K562 (cell line): ENCODE results near the gene TEX35.

Source experiments
- CBFB ChIP-seq: sonication (generic); formaldehyde crosslinking; IDR thresholded peaks from 2 replicates; pipeline ENCODE4 v1.4.0; 2020; ENCODE audit warnings: mild to moderate bottlenecking, missing genetic modification reagents
- ID3 ChIP-seq, 2 experiments: fragments of 250-450 bp in 1 of 2; fragments of 450-650 bp in 1 of 2; sonication (Bioruptor Pico) in 1 of 2; IDR thresholded peaks; 2 replicates each; pipeline versions ENCODE4 v1.6.1 to v1.8.0; 2016 to 2021; ENCODE audit warnings: mild to moderate bottlenecking in 2 of 2, moderate library complexity in 2 of 2, missing compliant biosample characterization in 1 of 2, missing genetic modification characterization in 1 of 2
- JUN ChIP-seq, 2 experiments: sonication (generic) in 1 of 2; formaldehyde crosslinking in 1 of 2; IDR thresholded peaks; 2 replicates each; pipeline versions ENCODE4 v1.6.1 to v1.8.0; 2012 to 2022; ENCODE audit warnings: borderline replicate concordance in 2 of 2, mild to moderate bottlenecking in 2 of 2, improper control_type of control experiment in 1 of 2, low read depth in 1 of 2, low read length in 1 of 2, missing genetic modification reagents in 1 of 2
- L3MBTL2 ChIP-seq: fragments of 450-650 bp; IDR thresholded peaks from 2 replicates; pipeline ENCODE4 v1.6.1; 2016; ENCODE audit warnings: mild to moderate bottlenecking, moderate library complexity
- POLR2AphosphoS5 ChIP-seq: IDR thresholded peaks from 2 replicates; pipeline ENCODE4 v1.6.1; 2011; ENCODE audit warnings: mild to moderate bottlenecking, low read depth, low read length, moderate library complexity; ENCODE audit not compliant: control insufficient read depth, insufficient read depth
- RAD21 ChIP-seq, 2 experiments: fragments of 250-450 bp in 1 of 2; fragments of 450-650 bp in 1 of 2; sonication (Bioruptor Pico) in 1 of 2; formaldehyde crosslinking in 1 of 2; IDR thresholded peaks in 1 of 2; conservative IDR thresholded peaks in 1 of 2; 2 replicates each; pipeline versions ENCODE4 v1.4.0 to v1.8.0; 2020 to 2022; ENCODE audit warnings: mild to moderate bottlenecking in 2 of 2, moderate library complexity in 1 of 2
- RFX5 ChIP-seq: IDR thresholded peaks from 2 replicates; pipeline ENCODE4 v1.6.1; 2011; ENCODE audit warnings: low read depth, mild to moderate bottlenecking, improper control_type of control experiment, low read length
- ZC3H4 ChIP-seq: sonication (generic); formaldehyde crosslinking; IDR thresholded peaks from 2 replicates; pipeline ENCODE4 v1.9.0; 2021; ENCODE audit warnings: missing genetic modification reagents, borderline replicate concordance
- ZNF239 ChIP-seq: fragments of 250-450 bp; sonication (Bioruptor Pico); IDR thresholded peaks from 2 replicates; pipeline ENCODE4 v1.4.0; 2020; ENCODE audit warnings: mild to moderate bottlenecking
- ZNF589 ChIP-seq: fragments of 200-800 bp; sonication (Bioruptor generic); IDR thresholded peaks from 2 replicates; pipeline ENCODE4 v1.6.1; 2016; ENCODE audit warnings: low read depth, missing genetic modification characterization, missing compliant biosample characterization
- ZNF639 ChIP-seq, 2 experiments: fragments of 200-800 bp in 1 of 2; sonication (Bioruptor generic) in 1 of 2; sonication (generic) in 1 of 2; formaldehyde crosslinking in 1 of 2; IDR thresholded peaks in 1 of 2; conservative IDR thresholded peaks in 1 of 2; 2 replicates each; pipeline versions ENCODE4 v1.5.0 to v1.6.1; 2016 to 2020; ENCODE audit warnings: missing compliant biosample characterization in 1 of 2, missing genetic modification characterization in 1 of 2, missing genetic modification reagents in 1 of 2
- TF ChIP-seq, protein P1 (sequence below), 3 experiments: IDR thresholded peaks in 2 of 3; conservative IDR thresholded peaks in 1 of 3; 2 replicates each; pipeline ENCODE4 v1.5.1; 2011 to 2012; ENCODE audit warnings: low read length in 3 of 3, mild to moderate bottlenecking in 3 of 3, control low read depth in 2 of 3, improper control_type of control experiment in 1 of 3, inconsistent platforms in 1 of 3, low read depth in 1 of 3, mixed read lengths in 1 of 3, moderate library complexity in 1 of 3; ENCODE audit not compliant: insufficient read depth in 2 of 3
- TF ChIP-seq, protein P2 (sequence below): IDR thresholded peaks from 2 replicates; pipeline ENCODE4 v1.6.1; 2012; ENCODE audit warnings: low read depth, low read length, improper control_type of control experiment, borderline replicate concordance
- TF ChIP-seq, protein P3 (sequence below): sonication (generic); formaldehyde crosslinking; IDR thresholded peaks from 2 replicates; pipeline ENCODE4 v1.8.1; 2023; ENCODE audit warnings: missing genetic modification reagents, mild to moderate bottlenecking, borderline replicate concordance

DNA sequence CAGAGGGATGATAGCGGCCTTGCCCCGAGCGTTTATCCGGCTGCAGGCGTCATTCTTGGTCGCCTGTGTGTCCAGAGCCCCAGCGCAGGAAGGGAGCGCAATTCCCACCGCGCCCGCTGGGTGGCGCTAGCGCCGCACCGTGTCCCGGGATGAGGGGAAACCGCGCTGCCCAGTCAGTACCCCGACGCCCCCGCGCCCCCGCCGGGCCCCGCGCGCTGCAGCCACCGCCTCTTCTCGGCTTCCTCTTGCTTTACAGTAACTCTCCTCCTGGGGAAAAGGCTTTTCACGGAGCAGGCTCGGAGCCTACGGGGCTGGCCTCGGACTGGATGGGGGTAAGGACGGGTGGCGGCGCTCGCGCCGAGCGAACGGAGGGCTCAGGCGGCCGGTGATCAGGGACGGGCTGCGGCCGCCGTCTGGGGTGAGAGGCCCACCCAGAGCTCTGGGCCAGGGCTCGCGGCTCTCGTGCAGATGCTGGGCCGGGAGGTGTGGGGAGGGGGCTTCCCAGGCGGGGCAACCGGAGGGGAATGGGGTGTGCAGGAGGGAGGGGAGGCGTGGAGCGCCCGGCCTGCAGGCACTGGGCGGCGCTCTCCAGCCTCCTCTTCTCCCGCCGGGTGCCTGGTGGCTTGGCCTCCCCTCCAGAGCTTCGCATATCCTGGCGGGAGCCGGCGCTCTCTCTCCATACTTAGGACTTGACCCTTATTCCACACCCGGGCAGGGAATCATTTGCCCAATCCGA is 29.8 kb downstream of the TEX35 start:
- TF ChIP-seq RAD21 (CRISPR knock-in tag; conservative IDR thresholded peaks at IDR 0.05 in 1 of 2, IDR thresholded peaks at IDR 0.05 in 1 of 2) (peak; percentile 83 to 86), ZNF239 (CRISPR knock-in tag) (no peak), ZC3H4 (CRISPR knock-in tag) (no peak), POLR2AphosphoS5 (no peak), ID3 (CRISPR knock-in tag; IDR thresholded peaks at IDR 0.05) (no peak), ID3 (tag; IDR thresholded peaks at IDR 0.05) (no peak), ZNF589 (CRISPR knock-in tag) (no peak), CBFB (CRISPR knock-in tag) (no peak), JUN (IDR thresholded peaks at IDR 0.05; ENCODE audit: borderline replicate concordance, low read depth, low read length) (0 out of 2 replicates have a peak, but pooled peaks have one; percentile 7), JUN (CRISPR knock-in tag; IDR thresholded peaks at IDR 0.05; ENCODE audit: borderline replicate concordance) (no peak), RFX5 (no peak), ZNF639 (CRISPR knock-in tag; conservative IDR thresholded peaks at IDR 0.05 in 1 of 2, IDR thresholded peaks at IDR 0.05 in 1 of 2) (no peak), L3MBTL2 (peak; percentile 56)
- TF ChIP-seq, protein P1, sequence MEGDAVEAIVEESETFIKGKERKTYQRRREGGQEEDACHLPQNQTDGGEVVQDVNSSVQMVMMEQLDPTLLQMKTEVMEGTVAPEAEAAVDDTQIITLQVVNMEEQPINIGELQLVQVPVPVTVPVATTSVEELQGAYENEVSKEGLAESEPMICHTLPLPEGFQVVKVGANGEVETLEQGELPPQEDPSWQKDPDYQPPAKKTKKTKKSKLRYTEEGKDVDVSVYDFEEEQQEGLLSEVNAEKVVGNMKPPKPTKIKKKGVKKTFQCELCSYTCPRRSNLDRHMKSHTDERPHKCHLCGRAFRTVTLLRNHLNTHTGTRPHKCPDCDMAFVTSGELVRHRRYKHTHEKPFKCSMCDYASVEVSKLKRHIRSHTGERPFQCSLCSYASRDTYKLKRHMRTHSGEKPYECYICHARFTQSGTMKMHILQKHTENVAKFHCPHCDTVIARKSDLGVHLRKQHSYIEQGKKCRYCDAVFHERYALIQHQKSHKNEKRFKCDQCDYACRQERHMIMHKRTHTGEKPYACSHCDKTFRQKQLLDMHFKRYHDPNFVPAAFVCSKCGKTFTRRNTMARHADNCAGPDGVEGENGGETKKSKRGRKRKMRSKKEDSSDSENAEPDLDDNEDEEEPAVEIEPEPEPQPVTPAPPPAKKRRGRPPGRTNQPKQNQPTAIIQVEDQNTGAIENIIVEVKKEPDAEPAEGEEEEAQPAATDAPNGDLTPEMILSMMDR (IDR thresholded peaks at IDR 0.05 in 2 of 3, conservative IDR thresholded peaks at IDR 0.05 in 1 of 3; ENCODE audit: insufficient read depth in 2 of 3, low read depth in 1 of 3, low read length in 3 of 3): peak; percentile 91 to 94 (median 93)
- TF ChIP-seq, protein P2, sequence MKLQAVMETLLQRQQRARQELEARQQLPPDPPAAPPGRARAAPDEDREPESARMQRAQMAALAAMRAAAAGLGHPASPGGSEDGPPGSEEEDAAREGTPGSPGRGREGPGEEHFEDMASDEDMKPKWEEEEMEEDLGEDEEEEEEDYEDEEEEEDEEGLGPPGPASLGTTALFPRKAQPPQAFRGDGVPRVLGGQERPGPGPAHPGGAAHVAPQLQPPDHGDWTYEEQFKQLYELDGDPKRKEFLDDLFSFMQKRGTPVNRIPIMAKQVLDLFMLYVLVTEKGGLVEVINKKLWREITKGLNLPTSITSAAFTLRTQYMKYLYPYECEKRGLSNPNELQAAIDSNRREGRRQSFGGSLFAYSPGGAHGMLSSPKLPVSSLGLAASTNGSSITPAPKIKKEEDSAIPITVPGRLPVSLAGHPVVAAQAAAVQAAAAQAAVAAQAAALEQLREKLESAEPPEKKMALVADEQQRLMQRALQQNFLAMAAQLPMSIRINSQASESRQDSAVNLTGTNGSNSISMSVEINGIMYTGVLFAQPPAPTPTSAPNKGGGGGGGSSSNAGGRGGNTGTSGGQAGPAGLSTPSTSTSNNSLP: no peak
- TF ChIP-seq, protein P3, sequence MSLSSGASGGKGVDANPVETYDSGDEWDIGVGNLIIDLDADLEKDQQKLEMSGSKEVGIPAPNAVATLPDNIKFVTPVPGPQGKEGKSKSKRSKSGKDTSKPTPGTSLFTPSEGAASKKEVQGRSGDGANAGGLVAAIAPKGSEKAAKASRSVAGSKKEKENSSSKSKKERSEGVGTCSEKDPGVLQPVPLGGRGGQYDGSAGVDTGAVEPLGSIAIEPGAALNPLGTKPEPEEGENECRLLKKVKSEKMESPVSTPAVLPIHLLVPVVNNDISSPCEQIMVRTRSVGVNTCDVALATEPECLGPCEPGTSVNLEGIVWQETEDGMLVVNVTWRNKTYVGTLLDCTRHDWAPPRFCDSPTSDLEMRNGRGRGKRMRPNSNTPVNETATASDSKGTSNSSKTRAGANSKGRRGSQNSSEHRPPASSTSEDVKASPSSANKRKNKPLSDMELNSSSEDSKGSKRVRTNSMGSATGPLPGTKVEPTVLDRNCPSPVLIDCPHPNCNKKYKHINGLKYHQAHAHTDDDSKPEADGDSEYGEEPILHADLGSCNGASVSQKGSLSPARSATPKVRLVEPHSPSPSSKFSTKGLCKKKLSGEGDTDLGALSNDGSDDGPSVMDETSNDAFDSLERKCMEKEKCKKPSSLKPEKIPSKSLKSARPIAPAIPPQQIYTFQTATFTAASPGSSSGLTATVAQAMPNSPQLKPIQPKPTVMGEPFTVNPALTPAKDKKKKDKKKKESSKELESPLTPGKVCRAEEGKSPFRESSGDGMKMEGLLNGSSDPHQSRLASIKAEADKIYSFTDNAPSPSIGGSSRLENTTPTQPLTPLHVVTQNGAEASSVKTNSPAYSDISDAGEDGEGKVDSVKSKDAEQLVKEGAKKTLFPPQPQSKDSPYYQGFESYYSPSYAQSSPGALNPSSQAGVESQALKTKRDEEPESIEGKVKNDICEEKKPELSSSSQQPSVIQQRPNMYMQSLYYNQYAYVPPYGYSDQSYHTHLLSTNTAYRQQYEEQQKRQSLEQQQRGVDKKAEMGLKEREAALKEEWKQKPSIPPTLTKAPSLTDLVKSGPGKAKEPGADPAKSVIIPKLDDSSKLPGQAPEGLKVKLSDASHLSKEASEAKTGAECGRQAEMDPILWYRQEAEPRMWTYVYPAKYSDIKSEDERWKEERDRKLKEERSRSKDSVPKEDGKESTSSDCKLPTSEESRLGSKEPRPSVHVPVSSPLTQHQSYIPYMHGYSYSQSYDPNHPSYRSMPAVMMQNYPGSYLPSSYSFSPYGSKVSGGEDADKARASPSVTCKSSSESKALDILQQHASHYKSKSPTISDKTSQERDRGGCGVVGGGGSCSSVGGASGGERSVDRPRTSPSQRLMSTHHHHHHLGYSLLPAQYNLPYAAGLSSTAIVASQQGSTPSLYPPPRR (CRISPR knock-in tag): no peak
